SKM-1 (cell line): ENCODE results near the gene RHEB.

ENCODE experiments used
- DNase-seq: peaks from one replicate; lab custom pipeline; 2025; ENCODE audit not compliant: unreplicated experiment; lab: John Stamatoyannopoulos, UW

Gene RHEB

DNA sequence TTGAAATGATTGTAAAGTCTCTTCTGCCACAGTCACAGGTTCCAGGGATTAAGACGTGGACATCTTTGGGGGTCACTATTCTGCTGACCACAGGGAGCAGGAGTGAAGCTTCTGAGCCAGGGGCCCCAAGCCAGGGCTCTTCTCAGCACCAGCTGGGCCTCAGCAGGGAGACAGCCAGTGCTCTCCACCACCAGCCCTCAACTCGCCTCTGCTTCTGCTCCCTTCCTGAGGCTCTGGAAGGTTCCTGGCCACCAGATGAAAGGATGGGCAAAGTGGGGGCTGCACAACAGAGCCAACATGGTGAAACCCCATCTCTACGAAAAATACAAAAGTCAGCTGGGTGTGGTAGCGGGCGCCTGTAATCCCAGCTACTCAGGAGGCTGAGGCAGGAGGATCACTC lies 68.5 kb downstream of the RHEB start:
- no peak for DNase-seq

DNA sequence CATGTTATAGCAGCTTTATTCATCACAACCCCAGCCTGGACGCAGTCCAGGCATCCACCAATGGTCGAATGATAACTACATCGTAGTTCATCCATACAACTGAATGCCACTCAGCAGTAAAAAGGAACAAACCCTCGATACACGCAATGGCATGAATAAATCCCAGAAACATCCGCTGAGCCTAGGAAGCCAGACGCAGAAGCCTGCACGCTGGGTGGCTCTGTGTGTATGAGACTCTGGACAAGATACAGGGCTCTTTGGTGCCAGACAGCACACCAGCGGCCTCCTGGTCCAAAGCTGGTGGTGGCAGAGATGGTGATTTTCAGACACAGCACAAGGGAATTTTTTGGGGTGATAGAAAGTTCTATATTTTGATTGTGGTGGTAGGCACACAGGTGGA lies 69.7 kb downstream of the RHEB start:
- no peak for DNase-seq

DNA sequence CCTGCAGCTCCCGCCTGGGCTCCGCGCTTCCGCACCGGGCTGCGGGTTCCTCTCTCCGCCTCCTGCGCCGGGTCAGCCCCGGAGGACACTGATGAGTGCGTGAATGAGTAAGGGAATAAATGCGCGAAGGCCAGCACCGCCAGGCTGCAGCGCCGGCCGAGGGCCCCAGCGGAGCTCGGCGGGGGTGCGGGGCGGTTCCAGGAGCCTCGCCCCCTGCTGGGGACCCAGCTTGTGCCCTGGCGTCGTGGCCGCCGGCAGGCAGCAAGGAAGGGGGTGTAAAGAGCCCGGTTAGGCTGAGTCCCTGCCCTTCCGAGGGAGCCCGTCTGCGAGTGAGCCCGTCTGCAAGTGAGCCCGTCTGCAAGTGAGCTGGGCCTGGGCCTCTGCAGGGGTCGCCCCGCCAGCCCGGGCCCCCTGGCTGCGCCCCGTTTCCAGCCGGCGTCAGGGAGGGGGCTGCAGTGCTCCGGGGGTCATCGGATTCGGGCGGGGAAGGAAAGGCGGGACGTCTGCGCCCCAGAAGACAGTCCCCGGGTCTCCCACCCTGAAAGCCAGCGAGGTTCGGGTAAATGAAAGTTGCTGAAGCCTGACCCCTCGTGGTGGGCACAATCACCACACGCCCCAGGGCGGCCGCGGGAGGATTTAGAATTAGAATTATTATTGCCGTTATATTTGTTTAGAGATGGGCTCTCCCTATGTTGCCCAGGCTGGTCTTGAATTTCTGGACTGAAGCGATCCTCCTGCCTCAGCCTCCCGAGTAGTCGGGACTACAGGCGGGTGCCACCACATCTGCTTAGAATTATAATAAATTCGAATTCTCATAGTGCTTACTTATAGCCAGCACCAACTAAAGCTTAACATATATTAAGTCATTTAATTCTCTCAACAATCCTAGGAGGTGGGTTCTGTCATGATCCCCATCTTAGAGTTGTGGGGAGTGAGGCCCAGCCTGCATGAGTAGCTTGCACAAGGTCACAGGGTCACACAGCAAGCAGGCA lies 71.1 kb downstream of the RHEB start:
- DNase-seq = peak; percentile 14

DNA sequence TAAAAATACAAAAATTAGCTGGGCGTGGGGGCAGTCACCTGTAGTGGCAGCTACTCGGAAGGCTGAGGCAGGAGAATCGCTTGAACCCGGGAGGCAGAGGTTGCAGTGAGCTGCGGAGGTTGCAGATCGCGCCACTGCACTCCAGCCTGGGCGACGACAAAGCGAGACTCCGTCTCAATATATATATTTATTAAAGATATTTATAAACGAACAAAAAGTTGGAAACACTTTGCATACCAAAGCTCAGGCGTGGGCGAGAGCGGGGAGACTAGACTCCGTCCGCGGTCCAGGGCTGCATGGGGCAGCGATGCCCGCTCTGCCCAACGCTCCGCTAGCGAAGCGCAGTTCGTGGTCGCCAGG lies 71.8 kb downstream of the RHEB start:
- DNase-seq = no peak

DNA sequence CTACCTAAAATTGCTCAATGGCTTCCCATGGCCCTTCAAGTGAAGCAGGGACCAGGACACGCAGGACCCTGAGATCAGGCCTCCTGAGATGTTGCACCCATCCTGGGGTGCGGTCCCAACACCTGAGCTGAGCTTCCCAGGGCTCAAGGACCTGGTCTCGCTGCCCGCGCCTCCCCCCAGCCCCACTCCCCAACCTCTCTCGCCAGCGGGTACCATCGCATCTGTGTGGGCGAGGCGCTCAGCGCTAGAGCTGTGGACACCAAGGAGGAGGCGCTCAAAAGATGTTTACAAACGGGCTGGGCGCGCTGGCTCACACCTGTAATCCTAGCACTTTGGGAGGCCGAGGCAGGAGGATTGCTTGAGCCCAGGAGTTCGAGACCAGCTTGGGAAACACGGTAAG lies 72.4 kb downstream of the RHEB start:
- no peak for DNase-seq

DNA sequence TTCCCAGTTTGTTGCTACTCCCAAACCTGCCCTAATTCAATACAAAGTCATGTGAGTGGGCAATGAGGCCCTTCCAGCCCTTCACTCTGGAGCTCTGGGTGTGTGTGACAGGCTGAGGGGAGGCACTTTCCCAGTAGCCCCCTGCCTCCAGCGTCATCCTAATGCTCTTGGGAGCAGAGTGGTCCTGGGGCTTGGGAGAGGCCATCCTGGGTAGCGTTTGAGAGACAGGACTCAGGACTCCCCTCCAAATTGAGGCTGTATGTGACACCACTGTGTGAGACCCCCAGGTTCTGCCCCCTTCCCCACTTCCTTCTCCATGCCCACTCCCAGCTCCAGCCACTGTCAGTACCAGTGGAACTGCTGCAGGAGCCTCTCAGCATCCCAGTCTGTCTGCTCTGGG lies 73.3 kb downstream of the RHEB start:
- DNase-seq = no peak

DNA sequence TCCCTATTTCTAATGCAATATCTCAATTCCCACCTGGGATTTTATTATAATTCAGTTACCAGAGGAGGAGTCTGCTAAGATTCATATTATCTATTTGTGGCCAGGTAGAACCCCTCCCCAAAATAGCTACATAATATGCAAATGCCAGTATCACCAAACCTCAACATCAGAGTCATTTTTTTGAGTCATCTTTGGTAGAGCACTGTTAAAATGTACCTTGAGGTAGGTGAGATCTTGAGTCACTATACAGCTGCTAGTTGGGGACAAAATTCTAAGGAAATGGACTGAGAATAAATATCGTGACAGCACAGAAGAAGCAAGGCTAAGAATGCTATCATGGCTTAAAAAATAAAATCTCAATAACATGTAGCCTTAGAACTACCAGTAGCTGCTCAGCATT lies 75.1 kb downstream of the RHEB start:
- no peak for DNase-seq

DNA sequence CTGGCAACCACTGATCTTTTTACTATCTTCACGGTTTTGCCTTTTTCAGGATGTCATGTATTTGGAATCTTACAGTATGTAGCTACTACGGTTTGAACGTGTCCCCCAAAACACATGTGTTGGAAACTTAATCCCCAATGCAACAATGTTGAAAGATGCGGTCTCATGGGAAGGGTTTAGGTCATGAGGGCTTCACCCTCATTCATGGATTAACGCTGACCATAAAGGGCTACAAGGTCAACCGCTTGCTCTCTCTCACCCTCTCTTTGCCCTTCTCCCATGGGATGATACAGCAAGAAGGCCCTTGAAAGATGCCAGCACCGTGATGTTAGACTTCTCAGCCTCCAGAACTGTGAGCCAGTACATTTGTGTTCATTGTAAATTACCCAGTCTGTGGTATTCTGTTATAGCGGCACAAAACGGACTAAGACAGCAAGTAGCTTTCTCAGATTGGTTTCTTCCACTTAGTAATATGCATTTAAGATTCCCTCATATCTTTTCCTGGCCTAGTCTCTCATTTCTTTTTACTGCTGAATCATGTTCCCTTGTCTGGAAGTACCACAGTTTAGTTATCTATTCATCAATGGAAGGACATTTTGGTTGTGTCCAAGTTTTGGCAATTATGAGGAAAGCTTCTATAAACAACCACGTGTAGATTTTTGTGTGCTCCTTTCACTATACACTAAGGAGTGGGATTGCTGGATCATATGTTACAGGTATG lies 76.8 kb downstream of the RHEB start:
- DNase-seq = no peak

DNA sequence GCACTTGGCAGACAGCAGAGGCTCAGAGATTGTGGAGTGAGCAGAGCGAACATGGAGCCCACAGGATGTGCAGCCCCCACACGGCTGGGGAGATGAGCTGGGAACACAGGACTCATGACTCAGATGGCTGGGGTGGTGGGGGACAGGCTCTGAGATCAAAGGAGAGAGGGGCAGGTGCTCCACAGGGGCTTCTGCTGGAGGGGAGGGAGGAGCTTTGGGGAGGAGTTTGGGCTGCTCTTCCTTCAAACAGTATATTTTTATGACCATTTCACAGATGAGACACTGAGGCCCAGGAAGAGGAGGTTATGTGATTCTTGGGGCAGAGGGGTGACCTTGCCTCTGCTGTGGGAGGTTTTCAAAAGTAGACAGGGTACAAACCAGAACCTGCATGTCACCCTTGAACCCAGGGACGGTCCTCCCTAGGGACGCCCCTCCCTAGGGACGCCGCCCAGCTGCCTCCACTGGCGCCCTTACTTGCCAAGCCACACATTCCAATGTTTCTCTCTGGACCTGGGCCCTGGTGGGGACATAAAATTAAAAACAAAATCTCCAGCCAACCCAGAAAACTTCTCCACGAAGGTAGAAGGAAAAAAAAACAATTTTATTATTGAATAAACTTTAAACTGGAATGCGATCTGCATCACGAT lies 78.8 kb downstream of the RHEB start:
- no peak for DNase-seq

DNA sequence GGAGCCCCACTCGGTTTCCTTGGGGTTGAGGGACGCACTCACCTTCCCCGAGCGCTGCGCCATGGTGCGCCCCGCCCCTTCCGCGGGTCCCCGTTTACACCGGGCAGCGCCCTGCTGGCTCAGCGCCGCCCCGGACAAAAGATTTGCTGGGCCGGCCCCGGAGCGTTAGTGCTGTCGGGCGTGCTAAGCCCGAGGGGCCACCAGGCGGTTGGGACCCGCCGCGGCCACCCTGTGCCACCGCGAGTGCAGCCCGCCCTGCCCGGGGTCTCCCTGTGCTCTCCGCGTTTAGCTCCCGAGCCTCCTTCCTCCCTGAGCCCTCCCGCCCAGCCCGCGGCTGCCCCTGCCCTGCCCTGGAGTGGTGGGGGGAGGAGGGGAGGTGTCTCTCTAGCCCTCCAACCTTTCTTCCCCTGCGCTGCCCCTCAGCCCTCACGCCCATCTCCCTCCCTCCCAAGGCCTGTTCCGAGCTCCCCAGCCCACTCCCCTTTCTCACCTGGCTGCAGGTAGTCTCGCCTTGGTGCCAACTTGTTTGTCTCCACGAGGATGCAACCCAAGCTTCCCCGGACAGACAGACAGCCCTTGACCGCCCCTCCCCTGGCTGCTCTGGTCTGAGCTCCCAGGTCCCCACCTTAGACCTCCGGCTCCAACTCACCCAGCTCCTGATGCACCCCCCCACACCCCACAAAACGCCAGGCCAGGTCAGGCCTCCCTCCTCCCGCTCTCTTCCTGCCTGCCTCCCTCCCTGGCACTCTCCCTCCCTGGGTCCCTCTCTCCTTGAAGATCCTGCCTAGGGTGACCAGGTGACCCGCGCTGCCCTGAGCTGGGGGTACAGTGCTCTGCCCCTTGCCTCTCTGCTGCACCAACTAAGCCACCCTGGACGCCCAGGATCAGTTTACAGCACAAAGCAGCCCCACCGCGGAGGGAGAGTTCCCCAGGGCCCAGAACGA lies 79.6 kb downstream of the RHEB start, which contains the start of gene CRYGN:
Gene CRYGN (minus strand): TSS at position 287 of the 944 bp plus-strand sequence. CDS start 224 bp downstream, at position 63.
- no peak for DNase-seq

DNA sequence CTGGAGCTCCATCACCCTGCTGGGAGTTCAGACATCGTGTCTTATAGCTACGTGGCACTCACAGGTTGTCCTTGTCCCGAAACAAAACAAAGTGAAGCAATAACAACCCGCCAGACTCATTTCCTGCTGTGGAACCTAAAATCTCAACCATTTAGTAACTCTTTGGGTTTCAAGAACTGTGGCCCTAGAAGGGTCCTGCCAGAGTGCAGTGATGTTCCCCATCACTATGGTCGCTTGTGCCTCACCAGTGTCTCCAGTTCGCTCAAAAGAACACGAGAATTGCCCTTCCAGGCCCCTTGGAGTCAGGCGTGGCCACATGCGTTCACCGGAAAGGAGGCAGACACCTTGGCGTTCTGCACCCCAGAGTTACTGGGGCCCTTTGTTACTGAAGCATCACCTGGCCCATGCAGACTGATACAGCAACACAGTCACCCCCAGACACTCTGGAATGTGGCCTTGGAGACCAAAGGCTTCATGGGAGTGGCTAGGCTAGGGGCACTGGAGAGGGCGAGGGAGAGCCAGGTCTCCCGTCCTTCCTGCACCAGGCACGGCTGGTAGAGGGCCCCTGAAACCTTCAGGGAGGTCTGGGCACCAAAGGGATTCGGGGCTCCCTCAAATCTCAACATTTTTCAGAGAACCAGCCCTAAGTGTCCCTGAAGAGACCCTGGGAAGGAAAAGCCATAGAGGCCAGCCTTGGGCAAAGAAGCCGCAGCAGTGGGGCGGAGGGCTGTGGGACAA lies 80.7 kb downstream of the RHEB start:
- DNase-seq = no peak

DNA sequence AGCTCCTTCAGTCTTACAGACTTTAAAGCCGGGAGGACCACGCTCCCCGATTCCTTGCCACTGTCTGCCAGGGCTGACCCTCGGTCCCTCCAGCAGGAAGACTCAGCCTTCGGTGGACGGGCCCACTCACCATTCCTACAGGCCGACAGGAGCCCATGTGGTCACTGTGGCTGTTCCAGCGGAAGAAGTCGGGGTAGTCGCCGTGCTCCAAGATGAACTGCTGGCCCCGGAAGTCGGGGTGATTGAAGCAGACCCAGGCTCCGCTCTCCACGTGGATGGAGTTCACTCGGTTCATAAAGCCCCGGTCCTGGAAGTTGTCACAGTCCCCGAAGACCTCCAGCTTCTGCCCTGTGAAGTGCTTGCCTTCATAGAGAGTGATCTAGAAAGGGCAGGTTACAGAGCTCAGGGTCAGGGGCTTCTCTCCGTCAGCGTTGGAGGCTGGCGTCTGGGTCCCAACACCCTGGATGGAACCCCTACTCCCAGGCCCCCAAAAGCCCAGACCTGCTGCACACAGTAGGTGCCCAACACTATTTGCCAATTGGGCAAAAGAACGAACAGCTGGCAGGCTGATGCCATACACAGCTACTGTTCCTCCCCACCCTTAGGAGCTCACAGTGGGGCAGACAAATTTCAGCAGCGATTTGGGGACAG lies 81.7 kb downstream of the RHEB start:
- no peak for DNase-seq

DNA sequence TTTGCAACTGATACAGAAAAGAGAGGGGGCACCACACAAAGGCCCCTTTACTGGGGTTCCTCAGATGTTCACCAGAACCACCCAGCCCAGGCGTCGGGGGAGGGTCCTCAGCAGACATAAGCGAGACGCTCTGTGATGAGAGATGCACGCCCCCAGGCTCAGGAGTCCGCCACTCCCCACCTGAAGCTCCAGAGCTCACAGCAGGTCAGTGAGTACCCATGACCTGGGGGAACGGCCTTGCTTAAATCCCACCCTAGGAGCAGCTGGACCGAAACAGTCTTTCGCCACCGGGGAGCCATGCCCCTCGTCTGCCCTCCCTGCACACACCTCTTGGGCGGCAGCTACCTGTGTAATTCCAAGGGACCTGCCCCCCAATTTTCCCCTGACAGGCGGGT lies 82.5 kb downstream of the RHEB start:
- DNase-seq = no peak

DNA sequence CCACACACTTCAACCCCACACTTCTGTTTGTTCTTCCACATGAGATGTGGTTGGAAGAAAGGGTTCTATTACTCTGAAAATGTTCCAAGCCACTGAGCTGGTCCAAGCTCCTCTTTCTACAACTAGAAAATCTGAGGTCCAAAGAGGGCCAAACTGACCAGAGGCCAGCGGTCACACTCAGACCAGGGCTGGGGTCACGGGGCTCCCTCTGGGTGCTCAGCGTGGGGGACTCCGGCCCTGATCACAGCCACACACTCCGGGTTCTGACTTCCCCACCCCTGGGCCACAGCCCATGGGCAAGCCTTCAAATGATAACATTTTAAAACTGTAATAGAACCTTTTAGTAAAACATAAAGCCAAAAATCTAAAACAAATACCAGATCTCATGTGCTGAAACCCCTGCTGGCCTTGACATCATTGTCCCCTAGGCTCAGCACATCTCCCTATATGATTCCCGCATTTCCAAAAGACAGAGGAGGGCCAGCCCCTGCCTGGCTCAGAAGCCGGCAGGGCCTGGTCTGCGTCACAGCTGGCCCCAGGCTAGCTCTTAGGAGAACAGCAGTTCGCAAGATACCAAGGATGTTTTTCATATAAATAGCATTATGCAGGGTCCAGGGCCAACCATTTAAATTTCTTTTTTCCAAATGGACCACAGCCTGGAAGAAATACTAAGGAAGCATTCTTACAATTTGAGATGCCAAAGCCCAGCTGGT lies 83.1 kb downstream of the RHEB start:
- no peak for DNase-seq

DNA sequence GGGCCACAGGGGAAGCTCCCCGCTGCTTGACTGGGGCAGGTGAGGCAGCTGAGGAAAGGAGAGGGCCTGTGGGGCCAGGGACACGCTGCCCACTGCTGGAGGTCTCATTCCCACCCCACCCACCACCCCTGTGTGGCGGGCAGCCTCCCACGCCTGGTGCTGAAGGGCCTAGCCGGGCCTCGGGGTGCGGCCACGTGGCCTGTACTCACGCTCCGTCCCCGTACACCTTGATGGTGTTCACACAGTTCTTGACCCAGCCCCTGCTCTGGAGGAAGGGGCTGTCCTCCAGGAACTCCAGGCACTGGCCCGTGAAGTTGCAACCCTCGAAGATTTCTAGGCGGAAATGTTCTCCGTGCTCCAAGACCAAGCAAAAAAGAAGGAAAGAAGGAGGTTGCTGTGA lies 83.7 kb downstream of the RHEB start:
- DNase-seq = no peak

DNA sequence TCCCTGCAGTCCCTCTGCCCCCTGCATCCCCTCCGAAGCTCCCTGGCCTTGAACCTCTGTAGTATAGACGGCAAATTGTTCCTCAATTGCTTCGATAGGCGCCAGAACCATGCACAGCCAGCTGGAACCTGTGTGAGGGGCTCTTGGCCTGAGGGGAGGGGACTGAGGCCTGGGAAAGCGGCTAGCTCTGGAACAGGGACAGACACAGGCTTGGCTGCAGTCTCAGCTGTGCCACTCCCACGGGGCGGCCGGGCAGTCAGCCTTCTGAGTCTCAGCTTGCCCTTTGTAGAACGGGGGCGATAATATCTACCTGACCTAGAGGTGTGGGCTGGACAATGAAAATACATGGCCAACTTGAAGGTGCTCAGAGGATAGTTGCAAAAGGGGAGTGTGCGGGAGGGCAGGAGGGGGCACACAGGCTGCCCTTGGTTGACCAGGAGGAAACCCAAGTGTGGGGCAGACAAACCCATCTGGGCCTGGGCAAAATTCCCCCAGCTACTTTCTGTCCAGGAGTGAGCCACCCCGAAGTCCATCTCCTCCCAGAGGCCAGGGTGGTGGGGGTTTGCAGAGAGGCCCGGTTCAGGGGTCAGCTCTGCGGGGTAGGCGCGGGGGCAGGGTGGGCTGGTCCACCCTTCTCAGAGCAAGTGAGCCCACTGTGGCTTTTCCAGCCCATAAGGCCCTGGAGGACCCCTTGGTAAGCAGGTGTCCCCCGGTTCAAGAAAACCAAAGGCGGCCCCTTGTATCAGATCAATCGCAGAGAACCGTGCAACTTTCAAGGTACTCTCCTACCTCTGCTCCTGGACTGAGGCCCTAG lies 84.4 kb downstream of the RHEB start:
- DNase-seq = no peak

DNA sequence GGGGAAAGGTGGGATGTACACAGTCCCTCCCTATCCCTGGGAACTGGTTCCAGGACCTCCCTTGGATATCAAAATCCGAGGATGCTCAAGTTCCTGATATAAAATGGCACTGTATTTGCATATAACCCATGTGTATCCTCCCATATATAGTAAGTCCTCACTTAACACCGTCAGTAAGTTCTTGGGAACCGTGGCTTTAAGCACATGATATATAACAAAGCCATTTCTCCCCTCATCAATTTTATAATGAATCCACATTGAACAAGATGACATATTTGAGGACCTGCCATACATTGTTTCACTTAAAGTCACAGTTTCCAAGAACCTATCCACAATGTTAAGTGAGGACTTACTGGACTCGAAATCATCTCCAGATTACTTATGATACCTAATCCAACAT lies 85.1 kb downstream of the RHEB start:
- DNase-seq = no peak
